HG03354 (cell line): ENCODE measurements around the gene BTG2.
"Not testable (repeated sequence)": the region's sequence is repeated elsewhere in the genome, so short reads cannot be mapped to it uniquely, and the experiment has no call there.

Source experiments
- ATAC-seq: cut with Tn5 transposase; IDR thresholded peaks from one replicate; pipeline ENCODE4 v1.9.1; 2021; ENCODE audit warnings: mild to moderate bottlenecking; ENCODE audit not compliant: unreplicated experiment, poor library complexity, severe bottlenecking

The BTG2 gene

GRCh38 chr1:203290261-203291089, 14.8 kb upstream of the BTG2 start:
- peak; percentile 53 for ATAC-seq

GRCh38 chr1:203291201-203292096, 13.9 kb upstream of the BTG2 start:
- ATAC-seq, result no peak

GRCh38 chr1:203295796-203296195, 9.5 kb upstream of the BTG2 start:
- ATAC-seq, result no peak

- no peak for ATAC-seq
Measured at GRCh38 chr1:203296460-203297073, 8.8 kb upstream of the BTG2 start.

- peak; percentile 66 for ATAC-seq
Measured at GRCh38 chr1:203299169-203299568, 6.2 kb upstream of the BTG2 start.

- ATAC-seq, result not testable (repeated sequence)
Measured at GRCh38 chr1:203299719-203300429, 5.4 kb upstream of the BTG2 start.

- no peak for ATAC-seq
Measured at GRCh38 chr1:203300441-203301330, 4.6 kb upstream of the BTG2 start.

- ATAC-seq, result no peak
Measured at GRCh38 chr1:203301331-203301668, 4.0 kb upstream of the BTG2 start.

- ATAC-seq, result no peak
Measured at GRCh38 chr1:203302456-203302855, 2.9 kb upstream of the BTG2 start.

- no peak for ATAC-seq
Measured at GRCh38 chr1:203302894-203303293, 2.4 kb upstream of the BTG2 start.

GRCh38 chr1:203304391-203304918, 864 bp upstream of the BTG2 start:
- ATAC-seq, result no peak

GRCh38 chr1:203305809-203306088, 430 bp downstream of the BTG2 start:
- peak; percentile 18 for ATAC-seq

- ATAC-seq, result no peak
Measured at GRCh38 chr1:203306089-203306964, 1.0 kb downstream of the BTG2 start.

GRCh38 chr1:203306965-203307541, 1.7 kb downstream of the BTG2 start:
- no peak for ATAC-seq

GRCh38 chr1:203307641-203308126, 2.4 kb downstream of the BTG2 start:
- ATAC-seq, result no peak

GRCh38 chr1:203308328-203308922, 3.1 kb downstream of the BTG2 start:
- no peak for ATAC-seq

- no peak for ATAC-seq
Measured at GRCh38 chr1:203308923-203309331, 3.6 kb downstream of the BTG2 start.
